Motor neuron (in vitro differentiated cells): ENCODE results near the gene MRPS18B. TPM values are rescaled to one million over a fixed set of nuclear protein-coding genes. Genes with fewer than 3 reads are reported as not detected.

Experiments used
- ATAC-seq, 8 experiments: fragments of 200-7000 bp; cut with Tn5 transposase; replicated peaks in 6 of 8; 2 replicates each; pipeline ENCODE4 v1.8.0; 2021; ENCODE audit warnings: mild to moderate bottlenecking in 8 of 8, moderate library complexity in 8 of 8
- H3K27ac ChIP-seq, 2 donors: fragments of 250-450 bp; sonication (Bioruptor Pico); 2 replicates each; pipeline ENCODE4 v1.9.0; 2021; ENCODE audit warnings: antibody characterized with exemption in 2 of 2, mild to moderate bottlenecking in 2 of 2, moderate library complexity in 1 of 2
- H3K4me1 ChIP-seq, 2 donors: fragments of 250-450 bp; sonication (Bioruptor Pico); replicated peaks in 1 of 2; 2 replicates each; pipeline ENCODE4 v1.6.1; 2021; ENCODE audit warnings: antibody characterized with exemption in 2 of 2, mild to moderate bottlenecking in 2 of 2, moderate library complexity in 1 of 2
- H3K4me3 ChIP-seq, 5 donors: fragments of 250-450 bp; sonication (Bioruptor Pico); 2 replicates each; pipeline ENCODE4 v1.9.0; 2021; ENCODE audit warnings: antibody characterized with exemption in 5 of 5, mild to moderate bottlenecking in 5 of 5, moderate library complexity in 4 of 5
- WGBS, 10 experiments: fragments of 450-650 bp; shearing (Covaris generic); methylation state at CpG; one replicate each; pipeline ENCODE4 v1.0.0; 2022; 5-methylcytosine and 5-hydroxymethylcytosine counted together
- in situ Hi-C, 9 experiments: fragments of 400-800 bp; cut with MboI; loops; one replicate each; pipeline ENCODE4 v1.15.0; 2021; ENCODE audit warnings: low sequenced_read_pairs in 9 of 9, low pct_unique_long_range_greater_than_20kb in 2 of 9; ENCODE audit not compliant: unreplicated experiment in 9 of 9
- total RNA-seq, 8 experiments: library from RNA; unstranded; fragments of 300-600 nt; gene quantifications; 2 replicates each; pipeline versions ENCODE4 v1.2.3 to v1.2.4, GENCODE V29; 2022

The MRPS18B gene
- total RNA-seq, 8 experiments from 2014 or later = 56.0 to 105 (median 62.8) TPM

- ATAC-seq = peak; percentile 95 to 99 (median 98)
- 0 to 10% (median 0%) methylated on average over 1 to 10 of the region's 36 CpGs; no CpG with 5 or more reads in 7 of the 10 experiments for WGBS, 10 experiments
- H3K4me3 ChIP-seq = peak within 1 kb of the TSS; percentile 57 to 74 (median 66)
- H3K4me1 ChIP-seq = peaks cover 10 to 11% of the 10 kb centered on the region in 2 donors
- in situ Hi-C loops = no loop called here
- peak within 1 kb of the TSS; percentile 95 for H3K27ac ChIP-seq
Measured at GRCh38 chr6:30626484-30627366, 9.1 kb downstream of the MRPS18B start, which contains the start of gene ATAT1. ATAT1 (plus strand) TSS chr6:30626874.

GRCh38 chr6:30635834-30636233 is 18.2 kb downstream of the MRPS18B start:
- WGBS, 10 experiments = 93 to 100% (median 96%) methylated on average over 3 of the region's 3 CpGs; no CpG with 5 or more reads in 3 of the 10 experiments
- no peak for ATAC-seq
- Histone ChIP-seq H3K4me3 (no peak overlapping the region), H3K27ac (no peak overlapping the region), H3K4me1 (no peaks in the 10 kb centered on the region)
- in situ Hi-C loops = no loop called here

GRCh38 chr6:30640481-30640880 is 22.8 kb downstream of the MRPS18B start:
- ATAC-seq = no peak

GRCh38 chr6:30641048-30641447 is 23.4 kb downstream of the MRPS18B start:
- Histone ChIP-seq H3K4me1 (peaks cover under 1 to 4% of the 10 kb centered on the region in 2 donors), H3K27ac (no peak overlapping the region), H3K4me3 (no peak overlapping the region)
- 83 to 100% (median 100%) methylated on average over 1 of the region's 1 CpG; no CpG with 5 or more reads in 6 of the 10 experiments for WGBS, 10 experiments
- no peak for ATAC-seq
- in situ Hi-C loops = no loop called here

More at GRCh38 chr6:30640481-30640880, 22.8 kb downstream of the MRPS18B start:
- in situ Hi-C loops = no loop called here
- Histone ChIP-seq H3K4me3 (no peak overlapping the region), H3K27ac (no peak overlapping the region), H3K4me1 (no peaks in the 10 kb centered on the region)
- 60 to 100% (median 91%) methylated on average over 1 to 8 of the region's 10 CpGs; no CpG with 5 or more reads in 2 of the 10 experiments for WGBS, 10 experiments

GRCh38 chr6:30643656-30644055 is 26.0 kb downstream of the MRPS18B start:
- WGBS, 10 experiments = 88 to 100% (median 100%) methylated on average over 1 to 2 of the region's 2 CpGs; no CpG with 5 or more reads in 4 of the 10 experiments
- H3K27ac ChIP-seq = no peak overlapping the region

GRCh38 chr6:30644769-30645168 is 27.1 kb downstream of the MRPS18B start:
- H3K4me3 ChIP-seq = no peak overlapping the region
- ATAC-seq = no peak
- in situ Hi-C loops = no loop called here
- 67 to 100% (median 88%) methylated on average over 1 to 5 of the region's 5 CpGs; no CpG with 5 or more reads in 1 of the 10 experiments for WGBS, 10 experiments
- H3K4me1 ChIP-seq = peaks cover 10 to 13% of the 10 kb centered on the region in 2 donors
- no peak overlapping the region for H3K27ac ChIP-seq

More at GRCh38 chr6:30643656-30644055, 26.0 kb downstream of the MRPS18B start:
- ATAC-seq = no peak
- Histone ChIP-seq H3K4me3 (no peak overlapping the region), H3K4me1 (peaks cover 10 to 13% of the 10 kb centered on the region in 2 donors)
- in situ Hi-C loops = no loop called here

DNA sequence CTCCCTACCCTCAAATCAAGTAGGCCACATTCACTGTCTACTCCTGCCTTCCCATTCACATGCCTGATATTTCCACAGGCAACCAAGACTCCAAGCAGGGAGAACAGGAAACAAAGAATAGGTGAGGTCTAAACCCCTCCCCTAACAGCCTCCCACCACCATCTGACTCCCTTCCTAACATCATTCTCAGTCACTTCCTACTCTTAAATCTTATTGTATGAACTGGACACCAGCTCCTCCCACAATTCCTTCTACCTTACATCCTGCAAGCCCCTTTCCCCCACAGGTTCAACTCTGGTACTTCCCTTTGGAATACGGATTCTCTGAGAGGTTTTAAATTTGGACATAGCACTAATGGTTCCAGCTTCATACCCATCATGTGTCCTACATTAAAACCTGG is 28.3 kb downstream of the MRPS18B start:
- ATAC-seq = no peak
- WGBS, 10 experiments = 33 to 100% (median 80%) methylated on average over 1 of the region's 1 CpG; no CpG with 5 or more reads in 5 of the 10 experiments
- Histone ChIP-seq H3K27ac (no peak overlapping the region), H3K4me1 (peaks cover 10 to 13% of the 10 kb centered on the region in 2 donors), H3K4me3 (peak overlapping the region in 1 of 5 donors; percentile 94)
- in situ Hi-C loops = no loop called here

DNA sequence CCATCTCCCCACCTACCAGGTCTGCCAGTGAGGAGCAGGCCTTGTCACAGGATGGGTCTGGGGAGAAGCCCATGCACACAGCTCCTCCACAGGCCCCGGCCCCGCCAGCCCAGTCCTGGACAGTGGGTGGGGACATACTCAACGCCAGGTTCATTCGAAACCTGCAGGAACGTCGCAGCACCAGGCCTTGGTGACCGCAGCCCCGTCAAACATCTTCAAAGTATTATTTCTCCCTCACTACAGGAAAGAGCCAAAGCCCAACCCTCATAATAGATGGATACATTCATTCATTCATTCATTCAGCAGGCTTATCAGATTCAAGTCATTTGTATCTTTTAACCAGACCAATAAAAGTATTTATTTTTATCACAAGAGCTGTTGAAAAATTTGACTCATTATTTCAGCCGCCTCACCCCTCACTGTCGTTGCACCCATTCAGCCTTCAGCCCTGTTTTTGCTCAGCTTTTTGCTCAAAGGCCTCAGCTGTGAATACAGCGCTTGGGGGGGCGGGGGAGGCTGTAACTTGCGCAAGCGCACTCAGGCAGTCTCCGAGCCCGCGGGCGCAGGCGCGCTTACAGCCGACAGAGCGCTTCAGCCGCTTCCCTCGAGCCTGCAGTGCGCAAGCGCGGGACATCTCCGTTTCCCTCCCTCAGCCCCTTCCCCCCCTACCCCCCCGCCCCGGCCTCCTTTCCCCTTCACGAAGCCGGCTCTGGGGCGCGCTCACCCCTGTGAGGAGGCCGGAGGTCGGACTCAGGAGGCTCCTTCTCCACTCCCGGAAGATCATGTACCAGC is 29.0 kb downstream of the MRPS18B start, which contains the start of gene C6orf136:
C6orf136 (plus strand) TSS at position 684 of the 792 bp plus-strand sequence; CDS start at position 783, 99 bp downstream.
- H3K4me3 ChIP-seq = peak within 1 kb of the TSS; percentile 67 to 94 (median 76)
- H3K27ac ChIP-seq = peak within 1 kb of the TSS; percentile 87 to 93
- H3K4me1 ChIP-seq = peaks cover 10 to 13% of the 10 kb centered on the region in 2 donors
- ATAC-seq = peak; percentile 64 to 78 (median 72)
- 0 to 60% (median 3%) methylated on average over 1 to 9 of the region's 37 CpGs; no CpG with 5 or more reads in 4 of the 10 experiments for WGBS, 10 experiments
- in situ Hi-C loops = no loop called here

GRCh38 chr6:30647242-30648116 is 29.8 kb downstream of the MRPS18B start:
- 0 to 13% (median 0%) methylated on average over 2 to 8 of the region's 78 CpGs; no CpG with 5 or more reads in 1 of the 10 experiments for WGBS, 10 experiments
- H3K4me1 ChIP-seq = peaks cover 10 to 13% of the 10 kb centered on the region in 2 donors
- H3K4me3 ChIP-seq = peak overlapping the region; percentile 67 to 94 (median 76)
- in situ Hi-C loops = no loop called here
- H3K27ac ChIP-seq = peak overlapping the region; percentile 87 to 93
- ATAC-seq = peak; percentile 76 to 92 (median 88)

DNA sequence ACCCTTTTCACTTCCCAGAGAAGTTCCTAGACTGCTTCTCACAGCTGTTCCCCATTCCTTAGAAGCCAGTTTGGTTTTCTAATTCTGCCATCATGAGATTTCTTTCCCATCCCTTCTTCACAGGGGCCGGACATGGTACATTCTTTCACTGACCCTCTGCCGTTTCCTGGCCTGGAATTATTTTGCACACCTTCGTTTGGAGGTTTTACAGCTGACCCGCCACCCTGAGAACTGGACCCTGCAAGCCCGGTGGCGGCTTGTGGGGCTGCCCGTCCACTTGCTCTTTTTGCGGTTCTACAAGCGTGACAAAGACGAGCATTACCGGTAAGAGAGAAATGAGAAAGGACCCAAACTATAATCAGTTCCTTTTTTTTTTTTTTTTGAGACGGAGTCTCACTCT is 33.5 kb downstream of the MRPS18B start:
- in situ Hi-C loops = no loop called here

DNA sequence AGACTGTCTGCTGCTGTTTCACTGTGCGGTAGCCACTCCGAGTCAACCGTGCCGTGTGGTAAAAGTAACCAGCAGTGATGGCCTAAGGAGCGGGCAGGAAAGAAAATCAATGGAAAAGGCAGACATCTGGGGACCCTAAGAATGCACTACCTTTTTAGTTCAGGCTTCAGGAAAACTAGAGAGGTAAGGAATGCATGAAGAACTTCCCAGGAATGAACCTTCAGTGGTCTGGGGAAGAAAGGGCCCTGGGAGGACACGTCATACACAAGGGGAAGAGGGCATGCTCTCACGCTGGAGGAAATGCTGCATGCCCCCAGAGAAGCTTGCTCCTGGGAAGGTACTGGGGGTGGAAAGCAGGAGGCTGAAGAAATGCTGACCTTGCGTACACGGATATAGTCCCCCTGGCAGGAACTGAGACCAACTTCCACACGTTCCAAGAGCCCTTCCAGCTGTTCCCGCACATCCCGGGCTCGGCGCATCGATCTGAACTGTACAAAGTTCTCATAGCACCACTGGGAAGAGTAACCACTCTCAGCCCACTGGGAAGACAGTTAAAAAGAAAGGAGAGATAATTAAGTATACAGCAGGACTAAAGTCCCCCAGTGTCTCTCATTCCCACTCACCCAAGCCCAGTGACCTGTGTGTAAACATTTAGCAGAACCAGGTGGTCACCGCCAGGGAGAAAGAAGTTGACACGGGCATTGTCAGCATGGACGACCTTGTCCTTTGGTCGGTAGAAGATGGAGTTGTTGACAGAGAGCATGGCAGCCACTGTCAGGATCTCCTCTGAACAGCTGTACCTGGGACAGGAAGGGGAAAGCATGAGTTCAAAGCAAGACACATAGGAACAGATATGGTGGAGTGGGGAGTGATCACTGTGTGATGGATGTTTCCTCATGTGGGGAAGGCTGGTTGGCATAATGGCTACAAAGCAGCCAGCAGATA is 37.4 kb downstream of the MRPS18B start:
- no peak overlapping the region for H3K4me3 ChIP-seq
- H3K4me1 ChIP-seq = no peaks in the 10 kb centered on the region
- WGBS, 10 experiments = 20 to 100% (median 90%) methylated on average over 1 to 10 of the region's 19 CpGs; no CpG with 5 or more reads in 1 of the 10 experiments
- ATAC-seq = no peak
- in situ Hi-C loops = no loop called here
- no peak overlapping the region for H3K27ac ChIP-seq

More for the DNA sequence above, 33.5 kb downstream of the MRPS18B start:
- peaks cover 8% of the 10 kb centered on the region in 2 donors for H3K4me1 ChIP-seq
- H3K27ac ChIP-seq = no peak overlapping the region
- no peak for ATAC-seq
- WGBS, 10 experiments = 79 to 100% (median 93%) methylated on average over 3 to 9 of the region's 12 CpGs; no CpG with 5 or more reads in 1 of the 10 experiments
- no peak overlapping the region for H3K4me3 ChIP-seq
